Astrocyte of the cerebellum (primary cell): ENCODE data around the gene ZNF423.

Experiments
- DNase-seq: peaks from one replicate; pipeline ENCODE4 v3.0.0-alpha.2; 2011; ENCODE audit warnings: low read depth
- H3K4me3 ChIP-seq: 2 replicates; pipeline ENCODE4 v1.5.1; 2011; ENCODE audit warnings: mild to moderate bottlenecking, low read depth, low read length, moderate library complexity
- in situ Hi-C: cut with HindIII; loops from 2 replicates; pipeline ENCODE4 v1.10.0; 2017; ENCODE audit warnings: low sequenced_read_pairs
- TF ChIP-seq, protein P1 (sequence below): IDR thresholded peaks from 2 replicates; pipeline ENCODE4 v1.5.1; 2012; ENCODE audit warnings: low read length, low read depth, moderate library complexity, mild to moderate bottlenecking; ENCODE audit errors: missing control alignments

The ZNF423 gene

DNA sequence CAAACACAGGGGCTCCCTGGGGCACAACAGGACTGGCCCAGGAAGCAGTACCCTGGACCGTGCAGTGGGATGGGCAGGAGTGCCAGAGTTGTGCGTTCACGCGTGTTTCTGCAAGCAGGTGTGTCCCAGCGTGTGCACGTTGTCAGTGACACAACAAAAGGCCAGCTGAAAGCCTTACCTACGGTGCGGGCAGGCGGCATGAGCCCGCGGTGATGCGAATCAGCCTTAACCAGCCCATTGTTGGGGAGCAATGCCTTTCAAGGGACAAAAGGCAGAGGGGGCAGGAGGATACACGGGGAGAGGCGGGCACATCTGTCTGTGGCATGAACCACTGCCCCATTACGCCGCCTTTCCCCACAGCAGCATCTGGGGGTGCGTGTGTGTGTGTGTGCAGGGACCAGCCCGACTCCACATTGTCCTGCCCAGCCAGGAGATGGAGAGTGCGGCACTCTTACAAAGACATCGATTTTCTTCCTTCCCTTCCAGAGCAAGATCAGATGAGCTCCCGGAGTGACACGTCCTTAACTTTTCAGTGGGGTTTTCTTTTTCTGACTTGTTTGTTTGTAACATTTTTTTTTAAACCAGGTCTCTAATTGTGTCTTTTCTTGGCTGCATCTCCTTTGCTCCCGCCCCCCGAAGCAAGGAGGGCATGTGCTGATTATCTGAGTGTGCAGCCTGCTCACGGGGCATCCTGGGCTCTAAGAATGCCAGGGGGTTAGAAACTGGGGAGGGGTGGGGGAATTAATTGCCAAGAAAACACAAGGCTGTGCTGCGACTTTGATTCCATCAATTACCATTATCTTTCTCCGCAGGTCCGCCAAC lies 158.1 kb downstream of the ZNF423 start:
- in situ Hi-C loops = loop anchor here (5.0 kb wide), 1 partner anchor 59 kb away; no protein-coding TSS in a partner anchor
- no peak overlapping the region for H3K4me3 ChIP-seq

DNA sequence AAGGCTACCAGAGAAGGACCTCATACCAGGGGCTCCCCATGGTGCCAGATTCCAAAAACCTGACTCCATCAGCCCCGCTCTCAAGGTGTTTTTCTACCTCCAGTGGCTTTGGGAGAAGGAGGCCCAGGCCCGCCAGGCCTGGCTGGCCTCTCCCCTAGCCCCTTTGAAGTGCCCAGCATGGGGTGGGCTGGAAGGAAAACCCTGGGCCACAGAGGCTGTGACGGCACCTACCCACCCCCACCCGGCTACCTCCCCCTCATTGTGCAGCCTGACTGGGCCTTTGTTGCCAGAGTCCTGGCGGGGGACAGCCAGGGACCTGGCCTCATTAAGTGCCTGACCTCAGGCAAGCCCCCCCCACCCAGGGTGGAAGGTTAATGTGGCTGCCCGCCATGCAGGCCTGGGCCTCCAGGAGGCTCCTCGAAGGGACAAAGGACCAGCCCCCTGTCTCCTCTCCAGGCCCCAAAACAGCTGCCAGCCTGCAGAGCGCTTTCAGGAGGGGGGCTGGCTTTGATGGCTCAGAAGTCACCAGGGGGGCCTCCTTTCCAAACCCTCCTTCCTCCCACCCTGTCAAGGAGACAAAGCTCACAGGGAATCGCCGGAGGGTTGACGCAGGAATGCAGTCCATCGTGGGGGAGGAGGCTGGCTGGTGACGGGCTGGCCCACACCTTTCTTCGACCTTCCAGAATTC lies 159.4 kb downstream of the ZNF423 start:
- no peak overlapping the region for H3K4me3 ChIP-seq
- in situ Hi-C loops = loop anchor here (5.0 kb wide), 1 partner anchor 61 kb away; no protein-coding TSS in a partner anchor
- DNase-seq = no peak
- TF ChIP-seq, protein P1, sequence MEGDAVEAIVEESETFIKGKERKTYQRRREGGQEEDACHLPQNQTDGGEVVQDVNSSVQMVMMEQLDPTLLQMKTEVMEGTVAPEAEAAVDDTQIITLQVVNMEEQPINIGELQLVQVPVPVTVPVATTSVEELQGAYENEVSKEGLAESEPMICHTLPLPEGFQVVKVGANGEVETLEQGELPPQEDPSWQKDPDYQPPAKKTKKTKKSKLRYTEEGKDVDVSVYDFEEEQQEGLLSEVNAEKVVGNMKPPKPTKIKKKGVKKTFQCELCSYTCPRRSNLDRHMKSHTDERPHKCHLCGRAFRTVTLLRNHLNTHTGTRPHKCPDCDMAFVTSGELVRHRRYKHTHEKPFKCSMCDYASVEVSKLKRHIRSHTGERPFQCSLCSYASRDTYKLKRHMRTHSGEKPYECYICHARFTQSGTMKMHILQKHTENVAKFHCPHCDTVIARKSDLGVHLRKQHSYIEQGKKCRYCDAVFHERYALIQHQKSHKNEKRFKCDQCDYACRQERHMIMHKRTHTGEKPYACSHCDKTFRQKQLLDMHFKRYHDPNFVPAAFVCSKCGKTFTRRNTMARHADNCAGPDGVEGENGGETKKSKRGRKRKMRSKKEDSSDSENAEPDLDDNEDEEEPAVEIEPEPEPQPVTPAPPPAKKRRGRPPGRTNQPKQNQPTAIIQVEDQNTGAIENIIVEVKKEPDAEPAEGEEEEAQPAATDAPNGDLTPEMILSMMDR = no peak

More for the DNA sequence above, 158.1 kb downstream of the ZNF423 start:
- TF ChIP-seq, protein P1 = no peak
- no peak for DNase-seq

DNA sequence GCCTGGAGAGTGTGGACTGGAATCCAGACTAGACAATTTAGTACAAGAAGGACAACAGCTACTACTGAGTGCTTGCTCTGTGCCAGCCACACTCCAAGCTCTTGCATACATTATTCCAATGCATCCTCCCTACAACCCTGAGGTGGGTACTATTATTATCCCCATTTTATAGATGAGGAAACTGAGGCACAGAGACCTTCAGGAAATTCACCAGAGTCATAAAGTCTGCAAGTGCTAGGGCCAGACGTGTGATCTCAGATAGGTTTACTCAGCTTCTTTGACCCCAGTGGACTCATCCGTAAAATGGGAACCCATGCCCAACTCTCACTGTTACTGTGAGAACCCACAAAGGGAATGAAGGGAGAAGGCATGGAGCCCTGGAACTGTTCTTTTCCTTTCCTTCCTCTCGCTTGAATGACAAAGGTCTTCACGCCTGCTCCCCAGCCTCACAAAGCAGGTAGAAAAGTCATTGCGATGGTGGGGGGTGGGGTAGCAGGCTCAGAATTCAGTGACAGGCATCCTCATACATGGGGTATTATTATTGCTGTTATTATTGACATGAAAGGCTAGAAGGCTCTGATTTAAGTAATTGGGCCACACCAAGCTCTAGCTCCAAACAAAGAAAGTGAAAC lies 160.0 kb downstream of the ZNF423 start:
- no peak for DNase-seq
- TF ChIP-seq, protein P1 = no peak
- in situ Hi-C loops = loop anchor here (5.0 kb wide), 1 partner anchor 61 kb away; no protein-coding TSS in a partner anchor

DNA sequence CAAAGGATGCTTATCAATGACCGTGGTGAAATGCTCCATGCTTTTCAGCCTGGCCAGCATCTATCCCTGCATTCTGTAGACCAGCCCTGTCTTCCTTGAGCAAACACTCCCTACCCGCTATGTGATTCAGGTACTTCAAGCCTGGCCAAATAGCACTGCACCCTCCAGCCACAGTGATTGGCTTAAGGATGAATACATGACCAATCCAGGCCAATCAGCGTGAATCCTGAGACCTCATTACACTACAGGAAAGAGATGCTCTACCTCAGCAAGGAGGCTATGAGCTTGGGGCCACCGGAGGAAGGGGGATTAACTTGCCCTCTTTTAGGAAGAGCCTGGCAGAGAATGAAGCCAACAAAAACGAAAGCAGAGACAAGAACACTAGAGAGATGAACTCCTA lies 162.5 kb downstream of the ZNF423 start:
- TF ChIP-seq, protein P1 = no peak
- no peak overlapping the region for H3K4me3 ChIP-seq
- in situ Hi-C loops = no loop called here
- DNase-seq = no peak

More for the DNA sequence above, 160.0 kb downstream of the ZNF423 start:
- H3K4me3 ChIP-seq = no peak overlapping the region

DNA sequence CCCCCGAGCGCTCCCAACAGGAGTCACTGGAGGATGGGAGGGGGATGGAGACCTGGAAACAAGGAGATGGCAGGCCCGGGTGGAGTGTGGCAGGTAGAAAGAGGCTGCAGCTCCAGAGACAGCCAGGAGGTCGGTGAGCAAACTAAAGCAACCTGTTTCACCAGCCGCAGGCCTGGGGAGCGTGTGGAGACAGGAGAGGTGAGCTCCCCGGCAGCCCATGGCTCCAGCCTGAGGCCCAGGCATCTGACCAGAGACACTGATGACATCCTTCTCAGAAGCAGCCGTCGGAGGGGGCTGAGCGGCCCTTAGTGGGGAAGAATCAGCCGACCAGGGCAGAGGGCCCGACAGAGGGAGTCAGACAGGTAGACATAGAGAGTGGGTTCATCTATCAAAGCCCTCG lies 165.1 kb downstream of the ZNF423 start:
- no peak for DNase-seq
- TF ChIP-seq, protein P1 = no peak
- in situ Hi-C loops = no loop called here
- no peak overlapping the region for H3K4me3 ChIP-seq

DNA sequence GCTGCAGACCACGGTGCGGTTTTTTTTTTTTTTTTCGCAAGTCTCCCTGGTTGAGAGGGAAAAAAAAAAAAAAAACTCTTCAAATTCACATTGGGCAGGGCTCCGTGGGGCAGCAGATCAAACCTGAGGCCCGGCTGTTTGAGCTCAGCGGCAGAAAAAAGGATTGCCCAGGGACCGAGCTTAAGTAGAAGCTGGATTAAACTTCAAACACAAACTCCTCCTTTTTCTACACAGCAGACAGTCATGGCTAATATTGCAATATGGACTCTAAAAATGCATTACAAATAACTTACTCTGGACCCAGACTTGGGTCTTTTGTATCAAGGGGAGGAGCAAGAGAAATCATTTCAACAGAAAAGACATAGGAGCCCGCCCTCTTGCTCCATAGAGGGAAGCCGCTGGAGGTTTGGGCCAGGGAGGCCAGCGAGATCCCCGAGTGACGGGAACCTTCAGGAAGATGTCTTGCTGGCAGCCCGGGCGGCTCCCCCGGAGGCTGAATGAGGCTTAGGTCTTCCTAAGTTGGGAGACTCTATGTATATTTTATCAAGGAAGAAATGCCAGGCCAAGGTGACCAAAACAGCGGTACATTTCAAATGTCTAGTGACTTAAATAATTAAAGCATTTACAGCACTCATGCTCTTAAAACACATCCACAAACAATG lies 167.7 kb downstream of the ZNF423 start:
- no peak overlapping the region for H3K4me3 ChIP-seq
- in situ Hi-C loops = loop anchor here (5.0 kb wide), 1 partner anchor 36 kb away; no protein-coding TSS in a partner anchor
- TF ChIP-seq, protein P1 = no peak
- DNase-seq = no peak
